Measurements from ENCODE around the gene SPEF2.

Gene SPEF2

GRCh38 chr5:35707659-35708058 is 90.0 kb downstream of the SPEF2 start:
- no peak for TF ChIP-seq CTCF (IDR thresholded peaks at IDR 0.05; ENCODE audit: unreplicated experiment in 3 of 3)
- Mint-ChIP-seq H3K36me3 (ENCODE audit: low read depth) (peaks cover 16% of the 10 kb centered on the region), H3K4me1 (no peaks in the 10 kb centered on the region), H3K27me3 (ENCODE audit: low read depth) (no peaks in the 10 kb centered on the region), H3K27ac (no peak overlapping the region), H3K9me3 (no peaks in the 10 kb centered on the region), H3K4me3 (no peak overlapping the region)

- Mint-ChIP-seq H3K27ac (no peak overlapping the region), H3K4me1 (no peaks in the 10 kb centered on the region), H3K9me3 (no peaks in the 10 kb centered on the region), H3K27me3 (ENCODE audit: low read depth) (no peaks in the 10 kb centered on the region), H3K4me3 (no peak overlapping the region), H3K36me3 (ENCODE audit: low read depth) (peaks cover 16% of the 10 kb centered on the region)
- TF ChIP-seq CTCF (IDR thresholded peaks at IDR 0.05; ENCODE audit: unreplicated experiment in 3 of 3): no peak
Measured at GRCh38 chr5:35709688-35710087, 92.0 kb downstream of the SPEF2 start.

- no peaks in the 10 kb centered on the region for H3K27me3 Mint-ChIP-seq (ENCODE audit: low read depth)
- TF ChIP-seq CTCF (IDR thresholded peaks at IDR 0.05; ENCODE audit: unreplicated experiment in 3 of 3): no peak
- H3K27ac Mint-ChIP-seq: no peak overlapping the region
- peaks cover 3% of the 10 kb centered on the region for H3K9me3 Mint-ChIP-seq
- peaks cover 5% of the 10 kb centered on the region for H3K36me3 Mint-ChIP-seq (ENCODE audit: low read depth)
- H3K4me3 Mint-ChIP-seq: no peak overlapping the region
- no peaks in the 10 kb centered on the region for H3K4me1 Mint-ChIP-seq
Measured at GRCh38 chr5:35717718-35718117, 100.1 kb downstream of the SPEF2 start.

GRCh38 chr5:35735718-35736117 is 118.1 kb downstream of the SPEF2 start:
- H3K36me3 Mint-ChIP-seq (ENCODE audit: low read depth): no peaks in the 10 kb centered on the region
- no peak overlapping the region for H3K4me3 Mint-ChIP-seq
- TF ChIP-seq CTCF (IDR thresholded peaks at IDR 0.05; ENCODE audit: unreplicated experiment in 3 of 3): no peak
- no peaks in the 10 kb centered on the region for H3K4me1 Mint-ChIP-seq
- no peak overlapping the region for H3K27ac Mint-ChIP-seq
- peaks cover 11% of the 10 kb centered on the region for H3K9me3 Mint-ChIP-seq
- H3K27me3 Mint-ChIP-seq (ENCODE audit: low read depth): no peaks in the 10 kb centered on the region

GRCh38 chr5:35736280-35736679 is 118.6 kb downstream of the SPEF2 start:
- Mint-ChIP-seq H3K9me3 (peaks cover 11% of the 10 kb centered on the region), H3K4me3 (no peak overlapping the region), H3K4me1 (no peaks in the 10 kb centered on the region), H3K36me3 (ENCODE audit: low read depth) (no peaks in the 10 kb centered on the region), H3K27me3 (ENCODE audit: low read depth) (no peaks in the 10 kb centered on the region), H3K27ac (no peak overlapping the region)
- no peak for TF ChIP-seq CTCF (IDR thresholded peaks at IDR 0.05; ENCODE audit: unreplicated experiment in 3 of 3)

GRCh38 chr5:35741126-35741716 is 123.6 kb downstream of the SPEF2 start:
- no peaks in the 10 kb centered on the region for H3K36me3 Mint-ChIP-seq (ENCODE audit: low read depth)

More at GRCh38 chr5:35741126-35741716, 123.6 kb downstream of the SPEF2 start:
- Mint-ChIP-seq H3K9me3 (peaks cover 15% of the 10 kb centered on the region), H3K27ac (no peak overlapping the region), H3K4me3 (no peak overlapping the region), H3K4me1 (no peaks in the 10 kb centered on the region), H3K27me3 (ENCODE audit: low read depth) (no peaks in the 10 kb centered on the region)
- TF ChIP-seq CTCF (IDR thresholded peaks at IDR 0.05; ENCODE audit: unreplicated experiment in 3 of 3): no peak
